NCI-H510A (cell line): Measurements from ENCODE around the gene SMC5.
"Not testable (repeated sequence)": the region's sequence is repeated elsewhere in the genome, so short reads cannot be mapped to it uniquely, and the experiment has no call there.

Experiments
- DNase-seq: peaks from one replicate; lab custom pipeline; 2025; lab: John Stamatoyannopoulos, UW

The SMC5 gene

GRCh38 chr9:70263421-70263820 lies 4.6 kb downstream of the SMC5 start:
- DNase-seq, result no peak

GRCh38 chr9:70278305-70278704 lies 19.5 kb downstream of the SMC5 start:
- no peak for DNase-seq

DNA sequence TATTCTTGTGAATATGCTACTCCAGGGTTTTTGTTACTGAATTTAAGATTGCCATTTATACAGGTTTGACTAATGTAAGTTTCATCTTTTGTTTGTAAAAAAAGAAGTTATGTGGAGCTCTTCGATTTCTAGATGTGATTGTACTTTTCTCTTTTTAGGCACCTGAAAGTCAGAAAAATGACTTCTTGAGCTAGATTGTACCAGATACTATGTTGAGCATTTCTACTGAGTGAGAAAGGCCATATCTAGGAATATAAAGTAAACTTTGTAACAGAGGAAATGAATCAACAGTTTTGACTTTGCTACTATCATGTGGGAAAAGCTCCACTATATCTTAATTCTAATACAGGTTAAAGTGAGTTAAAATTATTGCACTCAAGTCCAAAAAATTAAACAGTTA lies 25.1 kb downstream of the SMC5 start:
- no peak for DNase-seq

DNA sequence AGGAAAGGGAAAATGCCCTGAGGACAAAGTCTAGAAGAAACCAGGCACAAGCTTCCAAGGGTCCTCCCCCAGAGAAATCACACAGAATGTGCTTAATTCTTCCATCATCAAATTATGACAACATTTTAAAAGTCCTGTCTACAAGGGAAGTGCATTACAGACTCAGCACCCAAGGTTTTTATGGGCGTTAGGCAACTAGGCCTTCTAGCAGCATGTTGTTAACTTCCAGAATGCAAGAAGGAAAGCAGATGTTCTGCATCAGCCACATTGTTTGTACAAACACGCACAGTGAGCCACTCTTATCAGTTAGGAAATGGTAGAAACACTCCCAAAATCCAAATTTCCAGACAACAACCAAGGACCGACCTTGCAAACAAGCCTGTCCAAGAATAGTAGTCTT lies 26.5 kb downstream of the SMC5 start:
- no peak for DNase-seq

DNA sequence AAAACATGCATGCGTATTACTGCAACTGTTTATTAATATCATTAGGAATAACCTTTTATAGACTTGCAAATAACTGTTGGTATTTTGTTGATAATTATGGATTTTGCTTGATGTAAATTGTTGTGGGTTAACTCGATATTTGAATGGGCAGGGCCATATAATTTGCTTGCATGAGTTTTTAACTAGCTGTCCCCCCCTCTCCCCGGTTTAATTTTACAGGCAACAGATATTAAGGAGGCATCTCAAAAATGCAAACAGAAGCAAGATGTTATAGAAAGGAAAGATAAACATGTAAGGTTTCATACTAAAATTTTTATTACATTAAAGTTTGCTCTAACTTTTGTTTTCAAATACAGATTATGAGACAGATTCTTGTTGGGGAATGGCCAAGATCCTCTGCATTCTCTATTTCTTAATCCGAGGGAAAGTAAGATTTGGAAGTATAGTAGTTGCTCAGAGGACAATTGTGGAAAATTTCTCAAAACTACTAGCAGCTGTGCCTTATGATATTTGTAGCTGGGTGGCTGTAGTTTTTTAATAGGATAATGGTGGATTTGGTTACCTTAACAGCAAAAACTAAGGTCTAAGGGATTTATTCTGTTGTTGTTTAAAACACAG lies 27.3 kb downstream of the SMC5 start:
- no peak for DNase-seq

DNA sequence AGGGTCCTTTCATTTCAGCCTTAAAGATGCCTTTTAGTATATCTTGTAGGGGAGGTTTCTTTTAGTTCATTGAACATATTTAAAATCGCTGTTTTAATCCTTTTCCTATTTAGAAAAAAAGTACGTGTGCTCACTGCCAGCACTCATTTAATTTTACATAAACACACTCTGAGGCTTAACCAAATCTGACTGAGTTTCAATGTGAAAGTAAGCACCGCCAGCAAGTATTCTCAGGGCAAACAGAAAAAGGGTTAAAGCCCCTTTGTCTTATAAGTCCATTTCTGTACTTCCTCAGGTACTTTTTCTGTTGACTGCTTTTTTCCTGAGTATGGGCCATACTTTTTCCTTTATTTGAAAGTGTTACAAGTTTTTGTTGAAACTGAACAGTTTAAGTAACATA lies 31.8 kb downstream of the SMC5 start:
- no peak for DNase-seq

- DNase-seq, result no peak
Observed at GRCh38 chr9:70291446-70291845, 32.7 kb downstream of the SMC5 start.

- no peak for DNase-seq
Observed at GRCh38 chr9:70292253-70292652, 33.5 kb downstream of the SMC5 start.

- DNase-seq, result no peak
Observed at GRCh38 chr9:70293214-70293613, 34.4 kb downstream of the SMC5 start.

DNA sequence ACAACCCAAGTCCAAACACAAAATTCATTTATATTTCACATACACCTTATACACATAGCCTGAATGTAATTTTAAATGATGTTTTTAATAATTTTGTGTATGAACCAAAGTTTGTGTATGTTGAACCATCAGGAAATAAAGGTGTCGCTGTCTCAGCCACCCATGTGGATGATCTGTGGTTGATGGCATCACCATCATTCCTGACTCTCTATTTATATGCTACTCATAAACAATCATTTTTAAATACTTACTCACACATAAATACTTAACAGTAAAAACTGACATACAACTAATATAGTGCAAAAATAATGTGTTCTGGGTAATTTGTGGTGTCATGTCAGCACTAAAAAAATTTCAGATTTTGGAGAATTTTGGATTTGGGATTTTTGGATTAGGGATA lies 38.4 kb downstream of the SMC5 start:
- DNase-seq, result no peak

GRCh38 chr9:70298245-70298771 lies 39.5 kb downstream of the SMC5 start:
- DNase-seq, result no peak

DNA sequence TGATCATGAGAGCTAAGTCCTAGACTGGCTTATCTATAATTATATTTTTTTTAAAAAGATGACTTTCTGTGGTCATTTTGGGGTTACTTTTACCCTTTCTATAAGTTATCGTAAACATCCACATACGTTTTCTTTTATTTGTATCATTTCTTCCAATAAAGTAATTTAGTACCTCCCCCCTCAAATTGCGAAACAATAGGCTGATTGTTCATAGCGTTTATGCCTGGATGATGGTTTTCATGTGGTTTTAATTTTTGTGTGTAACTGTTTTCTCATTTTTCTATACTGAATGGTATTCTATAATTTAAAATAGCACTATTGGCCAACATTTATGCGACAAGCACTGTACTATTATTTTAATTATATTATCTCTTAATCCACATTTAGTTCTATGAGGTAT lies 44.5 kb downstream of the SMC5 start:
- no peak for DNase-seq

GRCh38 chr9:70304810-70305209 lies 46.0 kb downstream of the SMC5 start:
- DNase-seq, result no peak

DNA sequence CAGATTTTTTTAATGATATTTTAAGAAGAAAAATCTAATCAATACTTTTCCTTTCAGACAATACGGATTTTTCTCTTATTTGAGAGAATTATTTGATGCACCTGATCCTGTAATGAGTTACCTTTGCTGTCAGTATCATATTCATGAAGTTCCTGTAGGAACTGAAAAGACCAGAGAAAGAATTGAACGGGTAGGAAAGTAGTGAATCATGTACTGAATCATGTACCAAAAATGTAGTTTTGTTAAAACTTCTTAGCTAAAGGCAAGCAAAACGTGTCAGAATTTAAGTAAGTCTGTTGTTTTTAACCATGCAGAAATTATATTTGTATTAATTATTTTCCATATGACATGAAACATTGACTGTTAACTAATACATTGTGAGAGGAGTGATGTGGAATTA lies 56.6 kb downstream of the SMC5 start:
- no peak for DNase-seq

- DNase-seq, result no peak
Observed at GRCh38 chr9:70318002-70318401, 59.2 kb downstream of the SMC5 start.

DNA sequence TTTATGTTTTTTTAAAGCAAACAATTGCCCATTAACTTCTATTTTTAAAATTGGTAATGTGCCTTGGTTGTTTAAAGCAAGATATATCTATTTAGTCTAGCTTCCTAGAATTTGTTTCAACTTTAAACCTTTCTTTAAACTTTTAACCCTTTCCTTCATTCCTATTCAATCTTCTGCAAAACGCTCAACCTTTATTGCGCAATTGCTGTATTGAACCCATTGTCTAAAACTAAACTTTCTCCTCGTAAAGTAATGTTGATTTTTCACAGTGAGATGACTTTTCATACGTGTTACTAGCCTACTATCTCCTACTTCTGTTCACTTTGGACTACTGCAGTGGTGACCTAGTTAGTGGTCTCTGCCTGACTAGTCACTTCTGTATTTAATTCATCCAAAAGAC lies 63.3 kb downstream of the SMC5 start:
- DNase-seq, result no peak

- no peak for DNase-seq
Observed at GRCh38 chr9:70324963-70325362, 66.2 kb downstream of the SMC5 start.

DNA sequence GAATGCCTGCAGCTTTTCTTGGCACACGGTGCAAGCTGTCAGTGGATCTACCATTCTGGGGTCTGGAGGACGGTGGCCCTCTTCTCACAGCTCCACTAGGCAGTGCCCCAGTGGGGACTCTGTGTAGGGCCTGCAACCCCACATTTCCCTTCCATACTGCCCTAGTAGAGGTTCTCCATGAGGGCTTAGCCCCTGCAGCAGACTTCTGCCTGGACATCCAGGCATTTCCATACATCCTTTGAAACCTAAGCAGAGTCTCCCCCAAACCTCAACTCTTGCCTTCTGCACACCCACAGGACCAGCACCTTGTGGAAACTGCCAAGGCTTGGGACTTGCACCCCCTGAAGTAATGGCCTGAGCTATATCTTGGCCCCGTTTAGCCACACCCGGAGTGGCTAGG lies 69.8 kb downstream of the SMC5 start:
- DNase-seq, result not testable (repeated sequence)

- no peak for DNase-seq
Observed at GRCh38 chr9:70340572-70340971, 81.8 kb downstream of the SMC5 start.

GRCh38 chr9:70347046-70347445 lies 88.3 kb downstream of the SMC5 start:
- DNase-seq, result no peak

GRCh38 chr9:70352356-70352755 lies 93.6 kb downstream of the SMC5 start:
- DNase-seq, result no peak

DNA sequence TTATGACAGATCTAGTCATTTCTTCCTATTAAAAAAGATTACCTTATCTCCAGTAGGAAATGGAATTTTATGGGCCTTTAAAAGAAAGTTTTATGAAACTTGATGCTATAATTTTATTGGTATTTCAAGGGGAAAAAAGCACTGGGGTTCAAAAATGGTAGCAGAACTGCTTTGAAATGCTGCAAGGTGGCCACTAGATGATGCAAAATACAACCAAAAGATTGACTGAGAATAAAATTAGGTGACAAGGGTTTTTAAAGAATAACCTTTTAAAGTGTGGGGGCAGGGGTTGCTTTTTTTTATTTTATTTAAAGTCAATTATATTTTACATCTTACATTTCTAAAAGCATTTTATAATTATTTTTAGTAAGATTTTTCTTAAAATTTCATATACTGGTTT lies 94.0 kb downstream of the SMC5 start:
- DNase-seq, result no peak

GRCh38 chr9:70355801-70356200 lies 97.0 kb downstream of the SMC5 start:
- no peak for DNase-seq

DNA sequence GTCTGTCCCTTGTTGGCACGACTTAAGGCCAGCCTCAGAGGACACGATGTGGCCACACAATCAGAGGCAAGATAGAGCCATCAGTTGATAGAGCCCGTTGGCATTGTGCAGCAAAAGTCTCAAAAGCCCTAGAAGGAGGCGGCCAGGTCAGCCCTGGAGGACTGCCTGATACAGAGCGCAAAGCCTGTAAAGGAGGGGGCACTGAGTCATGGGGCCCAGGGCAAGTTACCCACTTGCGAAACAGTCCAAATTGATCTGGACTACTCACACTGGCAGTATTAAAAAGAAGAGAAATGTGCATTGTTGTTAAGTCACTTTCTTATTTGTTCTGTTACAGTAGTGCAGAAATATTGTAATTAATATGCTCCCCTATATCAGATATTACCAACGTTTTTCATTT lies 104.2 kb downstream of the SMC5 start:
- DNase-seq, result no peak

DNA sequence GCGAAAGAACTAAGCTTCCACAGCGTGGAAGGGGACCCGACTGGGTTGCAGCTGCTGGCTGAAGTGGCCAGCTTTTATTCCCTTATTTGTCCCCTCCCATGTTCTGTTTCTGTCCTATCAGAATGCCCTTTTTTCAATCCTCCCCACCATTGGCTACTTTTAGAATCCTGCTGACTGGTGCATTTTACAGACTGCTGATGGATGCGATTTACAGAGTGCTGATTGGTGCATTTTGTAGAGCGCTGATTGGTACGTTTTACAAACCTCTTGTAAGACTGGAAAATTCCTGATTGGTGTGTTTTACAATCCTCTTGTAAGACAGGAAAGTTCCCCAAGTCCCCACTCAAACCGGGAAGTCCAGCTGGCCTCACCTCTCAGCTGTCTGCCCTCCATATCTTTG lies 105.0 kb downstream of the SMC5 start:
- DNase-seq, result no peak
